NB4 (cell line): ENCODE measurements around the gene ITPR3.
A peak's percentile ranks its signal among the peaks of the same experiment; 100 is the strongest.

Experiments used
- DNase-seq: peaks from one replicate; pipeline ENCODE4 v3.0.0; 2010; ENCODE audit warnings: low read depth
- H3K4me3 ChIP-seq: one replicate; pipeline ENCODE4 v1.5.1; 2011; ENCODE audit warnings: mild to moderate bottlenecking, low read depth, low read length, moderate library complexity
- MYC ChIP-seq: IDR thresholded peaks from 2 replicates; pipeline ENCODE4 v1.6.1; 2011; ENCODE audit warnings: low read depth, low read length
- POLR2A ChIP-seq: IDR thresholded peaks from 2 replicates; pipeline ENCODE4 v1.6.1; 2011; ENCODE audit warnings: mild to moderate bottlenecking; ENCODE audit not compliant: insufficient read length; ENCODE audit errors: extremely low read depth
- TF ChIP-seq, protein P1 (sequence below): IDR thresholded peaks from 2 replicates; pipeline ENCODE4 v1.6.1; 2011; ENCODE audit warnings: low read depth, low read length
- TF ChIP-seq, protein P2 (sequence below): IDR thresholded peaks from one replicate; pipeline ENCODE4 v1.5.1; 2012; ENCODE audit warnings: low read depth, low read length

Gene ITPR3

DNA sequence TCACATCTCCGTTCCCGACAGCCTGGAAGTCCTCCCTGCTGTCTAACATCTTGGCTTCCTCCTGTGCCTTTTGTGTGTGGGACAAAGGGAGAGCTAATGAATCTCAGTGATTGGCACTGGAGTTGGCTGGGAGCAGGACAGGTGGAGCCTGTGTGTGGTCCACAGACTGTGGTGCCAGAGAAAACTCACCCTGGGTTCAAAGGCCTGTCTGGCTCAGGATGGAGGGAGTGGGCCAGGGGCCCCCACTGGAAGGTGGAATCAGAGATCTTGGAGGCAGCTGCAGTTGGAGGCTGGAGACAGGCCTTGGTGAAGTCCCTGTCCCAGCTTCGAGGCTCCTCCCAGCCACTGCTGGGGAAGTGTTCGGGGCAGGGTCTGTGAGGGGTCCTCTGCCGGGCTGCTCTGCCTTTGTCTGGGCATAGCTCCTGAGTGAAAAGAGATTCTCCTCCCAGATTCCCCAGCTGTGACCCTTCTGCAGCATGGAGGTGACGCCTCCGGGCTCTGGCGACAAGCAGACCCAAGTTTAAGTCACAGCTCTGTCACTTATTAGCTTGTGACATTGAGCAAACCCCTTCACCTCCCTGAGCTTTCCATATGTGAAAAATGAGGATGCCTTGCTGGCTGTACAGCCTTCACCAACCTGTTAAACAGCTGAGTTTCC is 13.9 kb upstream of the ITPR3 start:
- no peak for TF ChIP-seq POLR2A
- TF ChIP-seq, protein P1, sequence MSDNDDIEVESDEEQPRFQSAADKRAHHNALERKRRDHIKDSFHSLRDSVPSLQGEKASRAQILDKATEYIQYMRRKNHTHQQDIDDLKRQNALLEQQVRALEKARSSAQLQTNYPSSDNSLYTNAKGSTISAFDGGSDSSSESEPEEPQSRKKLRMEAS = no peak
- TF ChIP-seq, protein P2, sequence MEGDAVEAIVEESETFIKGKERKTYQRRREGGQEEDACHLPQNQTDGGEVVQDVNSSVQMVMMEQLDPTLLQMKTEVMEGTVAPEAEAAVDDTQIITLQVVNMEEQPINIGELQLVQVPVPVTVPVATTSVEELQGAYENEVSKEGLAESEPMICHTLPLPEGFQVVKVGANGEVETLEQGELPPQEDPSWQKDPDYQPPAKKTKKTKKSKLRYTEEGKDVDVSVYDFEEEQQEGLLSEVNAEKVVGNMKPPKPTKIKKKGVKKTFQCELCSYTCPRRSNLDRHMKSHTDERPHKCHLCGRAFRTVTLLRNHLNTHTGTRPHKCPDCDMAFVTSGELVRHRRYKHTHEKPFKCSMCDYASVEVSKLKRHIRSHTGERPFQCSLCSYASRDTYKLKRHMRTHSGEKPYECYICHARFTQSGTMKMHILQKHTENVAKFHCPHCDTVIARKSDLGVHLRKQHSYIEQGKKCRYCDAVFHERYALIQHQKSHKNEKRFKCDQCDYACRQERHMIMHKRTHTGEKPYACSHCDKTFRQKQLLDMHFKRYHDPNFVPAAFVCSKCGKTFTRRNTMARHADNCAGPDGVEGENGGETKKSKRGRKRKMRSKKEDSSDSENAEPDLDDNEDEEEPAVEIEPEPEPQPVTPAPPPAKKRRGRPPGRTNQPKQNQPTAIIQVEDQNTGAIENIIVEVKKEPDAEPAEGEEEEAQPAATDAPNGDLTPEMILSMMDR = no peak
- TF ChIP-seq MYC = no peak
- H3K4me3 ChIP-seq = no peak overlapping the region
- DNase-seq = no peak

DNA sequence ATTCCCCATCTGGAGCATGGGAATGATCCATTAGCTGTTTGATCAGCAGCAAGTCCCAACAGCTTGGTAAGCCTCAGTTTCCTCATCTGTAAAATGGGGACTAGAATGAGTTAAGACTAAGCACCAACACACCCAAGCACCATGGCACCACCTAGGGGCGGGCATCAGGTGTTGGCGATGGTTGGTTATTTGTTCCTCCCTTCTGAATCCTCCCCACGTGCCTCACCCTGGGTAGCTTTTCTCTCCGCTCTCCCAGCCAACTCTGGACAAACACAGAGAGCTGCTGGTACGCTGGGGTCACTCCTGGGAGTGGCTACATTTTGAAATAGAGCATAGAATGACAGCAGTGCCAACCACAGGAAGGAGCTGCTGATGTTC is 13.3 kb upstream of the ITPR3 start:
- TF ChIP-seq POLR2A (no peak), MYC (no peak)
- TF ChIP-seq, protein P2 = peak; percentile 35
- TF ChIP-seq, protein P1 = peak; percentile 46
- DNase-seq = peak; percentile 51
- no peak overlapping the region for H3K4me3 ChIP-seq

DNA sequence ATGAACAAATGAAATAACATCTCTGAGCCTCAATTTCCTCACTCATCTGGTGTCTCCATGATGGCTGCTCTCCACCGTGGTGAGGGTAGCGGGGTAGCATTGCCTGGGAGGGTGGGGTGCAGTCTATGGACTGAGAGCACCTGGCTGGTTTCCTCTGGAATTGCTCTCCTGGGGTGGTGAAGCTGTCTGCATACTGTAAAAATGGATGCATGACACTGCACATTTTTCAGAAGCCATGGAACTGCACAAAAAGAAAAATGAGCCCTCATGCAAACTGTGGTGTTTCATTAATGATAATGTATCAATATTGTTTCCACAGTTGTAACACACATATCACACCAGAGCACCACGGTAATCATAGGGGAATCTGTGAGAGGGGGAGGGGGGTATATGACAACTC is 12.1 kb upstream of the ITPR3 start:
- no peak for DNase-seq
- TF ChIP-seq POLR2A = no peak
- TF ChIP-seq, protein P2 = no peak
- TF ChIP-seq, protein P1 = no peak
- no peak for TF ChIP-seq MYC
- H3K4me3 ChIP-seq = no peak overlapping the region

DNA sequence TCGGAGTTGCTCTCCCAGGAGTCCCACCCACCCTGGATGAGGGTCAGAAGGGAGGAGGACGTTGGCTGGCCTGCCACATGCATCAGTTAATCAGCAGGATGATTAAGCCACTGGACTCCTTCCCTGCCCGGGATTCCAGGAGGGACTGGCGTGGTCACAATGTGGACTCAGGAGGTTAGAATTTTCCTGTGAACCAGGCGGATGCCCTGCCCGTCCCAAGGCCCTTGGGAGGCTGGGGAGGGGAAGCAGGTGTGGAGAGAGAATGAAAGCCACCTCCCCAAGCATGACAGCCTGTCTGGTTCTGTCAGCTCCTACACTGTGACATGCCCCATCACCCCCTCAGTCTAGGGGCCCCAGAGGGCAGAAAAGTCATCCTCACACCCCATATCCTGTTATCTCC is 11.6 kb upstream of the ITPR3 start:
- no peak for DNase-seq
- no peak overlapping the region for H3K4me3 ChIP-seq
- TF ChIP-seq POLR2A (no peak), MYC (no peak)
- TF ChIP-seq, protein P2 = no peak
- TF ChIP-seq, protein P1 = no peak

DNA sequence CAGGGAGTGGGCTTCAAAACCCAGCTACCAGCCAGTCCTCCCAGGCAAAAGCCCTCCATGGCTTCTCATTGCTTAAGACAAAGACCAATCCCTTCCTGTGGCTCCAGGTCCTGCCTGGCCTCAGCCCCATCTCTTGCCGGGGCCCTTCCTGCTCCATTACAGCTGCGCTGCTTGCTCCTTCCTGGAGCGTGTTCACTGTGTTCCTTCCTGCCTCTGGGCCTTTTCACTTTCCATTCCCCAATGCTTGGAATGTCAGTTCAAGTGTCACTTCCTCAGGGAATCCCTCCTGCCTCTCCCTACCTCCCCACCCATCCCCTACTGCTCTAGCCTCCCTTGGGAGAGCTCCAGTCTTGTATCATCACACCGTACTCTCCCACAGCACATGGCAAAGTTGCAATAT is 11.1 kb upstream of the ITPR3 start:
- no peak for TF ChIP-seq MYC
- TF ChIP-seq, protein P1 = no peak
- TF ChIP-seq POLR2A = no peak
- TF ChIP-seq, protein P2 = no peak
- no peak overlapping the region for H3K4me3 ChIP-seq
- DNase-seq = no peak
